Adipocyte (in vitro differentiated cells): Measurements from ENCODE around the gene E2F2.
A peak's percentile ranks its signal among the peaks of the same experiment; 100 is the strongest.

Experiments
- DNase-seq: peaks from one replicate; pipeline ENCODE4 v3.0.0-alpha.2; 2015; ENCODE audit warnings: low read depth
- H3K27me3 ChIP-seq: replicated peaks from 2 replicates; pipeline ENCODE4 v1.7.0; 2013; ENCODE audit warnings: mild to moderate bottlenecking, low read length, moderate library complexity; ENCODE audit not compliant: control insufficient read depth, insufficient read depth
- H3K36me3 ChIP-seq: 2 replicates; pipeline ENCODE4 v1.7.0; 2013; ENCODE audit warnings: low read length, mild to moderate bottlenecking, moderate library complexity; ENCODE audit not compliant: control insufficient read depth, insufficient read depth, severe bottlenecking
- H3K4me1 ChIP-seq: 2 replicates; pipeline ENCODE4 v1.7.0; 2013; ENCODE audit warnings: mild to moderate bottlenecking, low read length, moderate library complexity; ENCODE audit not compliant: control insufficient read depth, insufficient read depth
- H3K4me3 ChIP-seq: 2 replicates; pipeline ENCODE4 v1.7.0; 2013; ENCODE audit warnings: mild to moderate bottlenecking, low read length, moderate library complexity
- H3K9ac ChIP-seq: 2 replicates; pipeline ENCODE4 v1.7.0; 2013; ENCODE audit warnings: mild to moderate bottlenecking, low read length, moderate library complexity
- H3K9me3 ChIP-seq: 2 replicates; pipeline ENCODE4 v1.7.0; 2013; ENCODE audit warnings: mild to moderate bottlenecking, low read length, moderate library complexity; ENCODE audit not compliant: control insufficient read depth

Gene E2F2

DNA sequence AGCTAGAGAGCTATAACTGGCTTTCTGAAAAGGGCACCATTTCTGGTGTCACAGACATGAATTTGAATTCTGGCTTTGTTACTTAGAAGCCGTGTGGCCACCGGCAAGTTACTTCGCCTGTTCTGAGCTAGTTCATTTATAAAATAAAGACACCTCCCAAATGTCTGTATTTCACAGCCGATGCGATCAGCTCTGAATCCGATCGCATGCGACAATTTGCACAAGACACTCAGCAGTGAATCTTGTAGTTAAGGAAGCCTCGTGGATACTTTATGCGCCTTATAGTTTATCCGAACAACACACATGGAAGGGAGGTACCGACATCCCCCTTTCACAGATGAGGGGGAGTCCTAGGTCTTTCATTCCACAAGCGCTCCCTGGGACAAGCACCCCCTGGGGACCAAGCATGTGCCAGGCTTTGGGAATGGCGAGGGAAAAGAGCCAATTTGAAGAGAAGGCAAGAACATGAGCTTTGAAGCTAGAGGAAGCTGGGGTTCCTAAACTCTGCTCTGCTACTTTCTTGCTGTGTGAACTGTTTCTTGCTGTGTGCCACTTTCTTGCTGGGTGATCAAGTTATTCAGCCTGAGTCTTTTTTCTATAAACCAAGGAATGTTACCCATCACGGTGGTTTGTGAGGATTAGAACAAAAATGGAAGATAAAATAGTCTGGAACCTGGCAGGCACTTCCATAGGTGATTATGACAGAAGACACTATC lies 24.4 kb upstream of the E2F2 start:
- DNase-seq = peak; percentile 58

GRCh38 chr1:23554481-23555269 lies 23.6 kb upstream of the E2F2 start:
- Histone ChIP-seq H3K9me3 (no peaks in the 10 kb centered on the region), H3K9ac (peak overlapping the region; percentile 95), H3K27me3 (no peaks in the 10 kb centered on the region), H3K4me1 (peaks cover 31% of the 10 kb centered on the region), H3K36me3 (peaks cover 10% of the 10 kb centered on the region), H3K4me3 (peak overlapping the region; percentile 91)
- peak; percentile 95 for DNase-seq

More for the DNA sequence above, 24.4 kb upstream of the E2F2 start:
- Histone ChIP-seq H3K4me1 (peaks cover 37% of the 10 kb centered on the region), H3K9me3 (no peaks in the 10 kb centered on the region), H3K27me3 (no peaks in the 10 kb centered on the region), H3K4me3 (peak overlapping the region; percentile 91), H3K9ac (peak overlapping the region; percentile 95), H3K36me3 (peaks cover 10% of the 10 kb centered on the region)

GRCh38 chr1:23554127-23554480 lies 23.1 kb upstream of the E2F2 start:
- no peak for DNase-seq
- H3K4me1 ChIP-seq = peaks cover 32% of the 10 kb centered on the region
- H3K4me3 ChIP-seq = peak overlapping the region; percentile 64
- H3K9me3 ChIP-seq = no peaks in the 10 kb centered on the region
- H3K9ac ChIP-seq = peak overlapping the region; percentile 81
- no peaks in the 10 kb centered on the region for H3K27me3 ChIP-seq
- H3K36me3 ChIP-seq = peaks cover 10% of the 10 kb centered on the region

DNA sequence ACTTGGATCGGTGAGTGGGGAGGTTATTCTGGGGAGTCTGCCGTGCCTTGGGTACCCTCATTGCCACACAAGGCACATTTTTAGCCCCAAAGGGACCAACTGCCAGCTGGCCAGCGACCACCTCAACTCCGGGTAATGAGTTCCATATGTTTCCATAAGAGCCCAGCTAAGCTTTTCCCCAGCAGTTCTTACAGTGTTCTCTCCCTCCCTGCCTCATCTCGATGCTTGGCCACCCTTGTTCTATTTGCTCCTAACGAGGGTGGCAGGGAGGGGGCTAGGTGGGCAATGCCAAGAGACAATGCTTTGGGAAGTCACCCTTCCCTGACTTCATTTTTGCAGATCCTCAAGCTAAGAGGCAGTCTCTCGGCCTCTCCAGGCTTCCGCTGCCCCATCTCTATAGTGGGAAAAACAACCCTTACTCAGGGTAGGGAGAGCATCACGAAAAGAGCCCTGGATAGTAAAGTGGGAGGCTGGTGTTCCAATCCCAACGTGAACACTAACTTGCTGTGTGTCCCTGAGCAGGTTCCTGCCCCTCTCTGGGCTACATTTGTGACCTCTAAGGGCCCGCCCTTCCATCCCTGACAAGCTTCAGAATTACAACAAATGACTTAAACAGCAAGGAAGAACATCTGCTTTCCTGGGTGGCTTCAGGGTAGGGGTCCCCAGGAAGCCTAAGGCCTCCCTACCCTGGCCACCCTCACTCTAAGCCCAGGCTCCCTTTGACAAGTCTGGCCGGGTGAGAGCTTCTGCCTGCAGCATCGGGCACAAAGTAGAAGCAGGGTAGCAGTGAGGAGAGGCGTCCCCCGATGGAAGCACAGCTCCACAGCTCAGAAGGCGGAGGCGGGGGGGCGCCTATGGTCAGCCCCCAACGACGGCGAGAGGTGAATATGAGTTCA lies 22.4 kb upstream of the E2F2 start:
- no peak overlapping the region for H3K4me3 ChIP-seq
- H3K36me3 ChIP-seq = peaks cover 10% of the 10 kb centered on the region
- H3K27me3 ChIP-seq = no peaks in the 10 kb centered on the region
- DNase-seq = peak; percentile 30
- H3K4me1 ChIP-seq = peaks cover 37% of the 10 kb centered on the region
- H3K9me3 ChIP-seq = no peaks in the 10 kb centered on the region
- H3K9ac ChIP-seq = peak overlapping the region; percentile 81

GRCh38 chr1:23551849-23552248 lies 20.8 kb upstream of the E2F2 start:
- no peak for DNase-seq
- no peaks in the 10 kb centered on the region for H3K27me3 ChIP-seq
- no peaks in the 10 kb centered on the region for H3K36me3 ChIP-seq
- H3K9ac ChIP-seq = no peak overlapping the region
- H3K4me1 ChIP-seq = peaks cover 32% of the 10 kb centered on the region
- no peak overlapping the region for H3K4me3 ChIP-seq
- no peaks in the 10 kb centered on the region for H3K9me3 ChIP-seq

- H3K36me3 ChIP-seq = no peaks in the 10 kb centered on the region
- no peak overlapping the region for H3K4me3 ChIP-seq
- H3K27me3 ChIP-seq = no peaks in the 10 kb centered on the region
- H3K9me3 ChIP-seq = no peaks in the 10 kb centered on the region
- H3K4me1 ChIP-seq = peaks cover 16% of the 10 kb centered on the region
- H3K9ac ChIP-seq = peak overlapping the region; percentile 14
- DNase-seq = peak; percentile 31
These were observed 17.7 kb upstream of the E2F2 start for GRCh38 chr1:23548704-23549143.

- Histone ChIP-seq H3K36me3 (no peaks in the 10 kb centered on the region), H3K9me3 (no peaks in the 10 kb centered on the region), H3K4me1 (peaks cover 16% of the 10 kb centered on the region), H3K4me3 (no peak overlapping the region), H3K27me3 (no peaks in the 10 kb centered on the region), H3K9ac (peak overlapping the region; percentile 41)
- no peak for DNase-seq
These were observed 16.0 kb upstream of the E2F2 start for GRCh38 chr1:23546897-23547584.

DNA sequence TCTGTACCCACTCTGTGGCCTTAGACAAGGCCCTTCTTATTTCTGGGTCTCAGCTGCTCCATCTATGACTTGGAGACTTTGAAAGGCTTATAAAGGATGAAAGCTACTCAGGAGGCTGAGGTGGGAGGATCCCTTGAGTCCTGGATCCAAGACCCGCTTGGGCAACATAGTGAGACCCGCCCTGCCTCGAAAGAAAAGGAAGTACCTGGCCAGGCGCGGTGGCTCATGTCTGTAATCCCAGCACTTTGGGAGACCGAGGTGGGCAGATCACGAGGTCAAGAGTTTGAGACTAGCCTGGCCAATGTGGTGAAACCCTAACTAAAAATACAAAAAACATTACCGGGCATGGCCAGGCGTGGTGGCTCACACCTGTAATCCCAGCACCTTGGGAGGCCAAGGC lies 14.8 kb upstream of the E2F2 start:
- no peak for DNase-seq
- no peaks in the 10 kb centered on the region for H3K36me3 ChIP-seq
- H3K9ac ChIP-seq = no peak overlapping the region
- peaks cover 16% of the 10 kb centered on the region for H3K4me1 ChIP-seq
- H3K4me3 ChIP-seq = no peak overlapping the region
- H3K9me3 ChIP-seq = no peaks in the 10 kb centered on the region
- H3K27me3 ChIP-seq = no peaks in the 10 kb centered on the region

GRCh38 chr1:23544444-23545389 lies 13.7 kb upstream of the E2F2 start:
- H3K4me3 ChIP-seq = no peak overlapping the region
- no peaks in the 10 kb centered on the region for H3K9me3 ChIP-seq
- H3K9ac ChIP-seq = peak overlapping the region; percentile 50
- H3K36me3 ChIP-seq = no peaks in the 10 kb centered on the region
- no peaks in the 10 kb centered on the region for H3K27me3 ChIP-seq
- H3K4me1 ChIP-seq = peaks cover 16% of the 10 kb centered on the region
- DNase-seq = peak; percentile 92
